ENCODE measurements around the gene CD300A. TPM values are rescaled to one million over a fixed set of nuclear protein-coding genes. Genes with fewer than 3 reads are reported as not detected.

CD300A gene
- total RNA-seq, 1 donor: not detected

DNA sequence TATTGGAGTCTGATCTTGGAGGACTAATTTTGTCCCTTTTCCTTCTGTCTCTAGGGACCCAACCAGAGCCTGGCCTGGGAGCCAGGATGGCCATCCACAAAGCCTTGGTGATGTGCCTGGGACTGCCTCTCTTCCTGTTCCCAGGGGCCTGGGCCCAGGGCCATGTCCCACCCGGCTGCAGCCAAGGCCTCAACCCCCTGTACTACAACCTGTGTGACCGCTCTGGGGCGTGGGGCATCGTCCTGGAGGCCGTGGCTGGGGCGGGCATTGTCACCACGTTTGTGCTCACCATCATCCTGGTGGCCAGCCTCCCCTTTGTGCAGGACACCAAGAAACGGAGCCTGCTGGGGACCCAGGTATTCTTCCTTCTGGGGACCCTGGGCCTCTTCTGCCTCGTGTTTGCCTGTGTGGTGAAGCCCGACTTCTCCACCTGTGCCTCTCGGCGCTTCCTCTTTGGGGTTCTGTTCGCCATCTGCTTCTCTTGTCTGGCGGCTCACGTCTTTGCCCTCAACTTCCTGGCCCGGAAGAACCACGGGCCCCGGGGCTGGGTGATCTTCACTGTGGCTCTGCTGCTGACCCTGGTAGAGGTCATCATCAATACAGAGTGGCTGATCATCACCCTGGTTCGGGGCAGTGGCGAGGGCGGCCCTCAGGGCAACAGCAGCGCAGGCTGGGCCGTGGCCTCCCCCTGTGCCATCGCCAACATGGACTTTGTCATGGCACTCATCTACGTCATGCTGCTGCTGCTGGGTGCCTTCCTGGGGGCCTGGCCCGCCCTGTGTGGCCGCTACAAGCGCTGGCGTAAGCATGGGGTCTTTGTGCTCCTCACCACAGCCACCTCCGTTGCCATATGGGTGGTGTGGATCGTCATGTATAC lies 26.5 kb upstream of the CD300A start:
- H3K4me3 ChIP-seq (ENCODE audit: low read depth, low read length): no peak overlapping the region
- no peak for TF ChIP-seq CTCF (IDR thresholded peaks at IDR 0.05; ENCODE audit: insufficient read depth, low read length)
- DNase-seq (ENCODE audit: low read depth): no peak

DNA sequence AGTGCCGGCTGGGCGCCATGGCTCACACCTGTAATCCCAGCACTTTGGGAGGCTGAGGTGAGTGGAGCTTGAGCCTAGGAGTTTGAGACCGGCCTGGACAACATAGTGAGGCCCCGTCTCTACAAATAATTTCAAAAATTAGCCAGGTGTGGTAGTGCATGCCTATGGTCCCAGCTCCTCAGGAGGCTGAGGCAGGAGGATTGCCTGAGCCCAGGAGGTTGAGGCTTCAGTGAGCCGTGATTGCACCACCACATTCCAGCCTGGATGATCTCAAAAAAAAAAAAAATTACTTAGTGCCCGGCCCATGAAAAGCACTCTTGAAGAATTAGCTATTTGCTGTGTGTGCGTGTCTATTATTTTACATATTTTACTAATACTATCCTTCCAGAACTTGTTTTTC lies 24.9 kb upstream of the CD300A start:
- no peak overlapping the region for H3K4me3 ChIP-seq (ENCODE audit: low read depth, low read length)
- no peak for TF ChIP-seq CTCF (IDR thresholded peaks at IDR 0.05; ENCODE audit: insufficient read depth, low read length)
- DNase-seq (ENCODE audit: low read depth): no peak

GRCh38 chr17:74442291-74442669 lies 24.2 kb upstream of the CD300A start:
- no peak for TF ChIP-seq CTCF (IDR thresholded peaks at IDR 0.05; ENCODE audit: insufficient read depth, low read length)
- H3K4me3 ChIP-seq (ENCODE audit: low read depth, low read length): no peak overlapping the region
- DNase-seq (ENCODE audit: low read depth): no peak

DNA sequence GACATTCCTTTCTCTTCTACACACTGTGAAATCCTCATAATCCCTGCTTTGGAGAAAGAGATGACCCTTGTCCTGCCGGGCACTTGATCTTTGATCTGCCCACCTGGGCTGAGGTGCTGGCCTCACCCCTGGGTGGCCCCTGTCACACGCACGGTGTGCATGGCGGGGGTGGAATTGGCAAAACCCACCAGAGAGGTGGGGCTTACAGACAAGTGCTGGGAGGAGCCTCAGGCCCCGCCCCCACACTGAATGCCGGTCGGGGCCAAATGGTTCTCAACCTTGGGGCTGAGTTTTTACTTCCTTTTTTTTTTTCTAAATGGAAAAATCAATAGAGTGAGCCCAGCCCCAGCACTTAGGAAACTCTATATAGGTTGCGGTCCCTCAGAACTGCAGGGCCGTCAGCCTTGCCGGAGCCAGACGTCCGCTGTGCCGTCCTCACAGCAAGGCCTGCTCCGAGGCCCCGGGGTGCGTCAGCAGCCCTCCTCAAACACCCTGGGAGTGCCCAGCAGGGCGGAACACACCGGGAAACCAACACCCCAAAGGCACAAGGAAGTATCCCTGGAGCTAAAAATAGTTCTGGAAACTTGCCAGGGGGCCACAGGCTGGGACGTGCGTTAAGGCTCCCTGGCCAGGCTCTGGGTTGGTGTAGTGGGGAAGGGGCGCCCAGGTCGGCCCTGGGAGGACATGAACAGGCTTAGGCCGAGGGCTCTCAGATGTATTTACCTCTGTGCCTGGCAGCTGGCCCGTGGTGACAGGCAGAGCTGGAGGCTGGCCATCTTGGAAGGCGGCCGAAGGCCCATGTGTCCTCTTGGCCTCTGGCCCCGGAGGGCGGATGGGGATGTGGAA lies 23.5 kb upstream of the CD300A start:
- peak; percentile 22 for DNase-seq (ENCODE audit: low read depth)
- no peak for TF ChIP-seq CTCF (IDR thresholded peaks at IDR 0.05; ENCODE audit: insufficient read depth, low read length)
- H3K4me3 ChIP-seq (ENCODE audit: low read depth, low read length): no peak overlapping the region

GRCh38 chr17:74443516-74444296 lies 22.7 kb upstream of the CD300A start:
- H3K4me3 ChIP-seq (ENCODE audit: low read depth, low read length): no peak overlapping the region
- DNase-seq (ENCODE audit: low read depth): no peak
- no peak for TF ChIP-seq CTCF (IDR thresholded peaks at IDR 0.05; ENCODE audit: insufficient read depth, low read length)

GRCh38 chr17:74444406-74444805 lies 22.0 kb upstream of the CD300A start:
- DNase-seq (ENCODE audit: low read depth): no peak
- no peak overlapping the region for H3K4me3 ChIP-seq (ENCODE audit: low read depth, low read length)
- TF ChIP-seq CTCF (IDR thresholded peaks at IDR 0.05; ENCODE audit: insufficient read depth, low read length): no peak
